ENCODE measurements around the gene HDAC8. TPM values are rescaled to one million over a fixed set of nuclear protein-coding genes. Genes with fewer than 3 reads are reported as not detected.

Gene HDAC8
- total RNA-seq (2014; rRNA removed; shearing (Covaris generic)): 29.9 and 32.5 TPM in 2 replicates
- total RNA-seq (2022): 35.7 and 40.0 TPM in 2 replicates
- Bru-seq, nascent RNA: percentile 72 among the genes with signal in this experiment
- BruChase-seq, experiment 1, labeled RNA remaining after a 6-hour chase: percentile 78 among the genes with signal in this experiment
- percentile 76 among the genes with signal in this experiment for BruChase-seq, experiment 2, labeled RNA remaining after a 2-hour chase
- long read RNA-seq, transcript HDAC8-207 (11 exons, 2,110 nt): major isoform, 20 of 34 reads
- long read RNA-seq, partial matches to known transcripts: 0 of 34 reads
- long read RNA-seq, other reads (novel, unspliced or antisense): 9 of 34 reads

DNA sequence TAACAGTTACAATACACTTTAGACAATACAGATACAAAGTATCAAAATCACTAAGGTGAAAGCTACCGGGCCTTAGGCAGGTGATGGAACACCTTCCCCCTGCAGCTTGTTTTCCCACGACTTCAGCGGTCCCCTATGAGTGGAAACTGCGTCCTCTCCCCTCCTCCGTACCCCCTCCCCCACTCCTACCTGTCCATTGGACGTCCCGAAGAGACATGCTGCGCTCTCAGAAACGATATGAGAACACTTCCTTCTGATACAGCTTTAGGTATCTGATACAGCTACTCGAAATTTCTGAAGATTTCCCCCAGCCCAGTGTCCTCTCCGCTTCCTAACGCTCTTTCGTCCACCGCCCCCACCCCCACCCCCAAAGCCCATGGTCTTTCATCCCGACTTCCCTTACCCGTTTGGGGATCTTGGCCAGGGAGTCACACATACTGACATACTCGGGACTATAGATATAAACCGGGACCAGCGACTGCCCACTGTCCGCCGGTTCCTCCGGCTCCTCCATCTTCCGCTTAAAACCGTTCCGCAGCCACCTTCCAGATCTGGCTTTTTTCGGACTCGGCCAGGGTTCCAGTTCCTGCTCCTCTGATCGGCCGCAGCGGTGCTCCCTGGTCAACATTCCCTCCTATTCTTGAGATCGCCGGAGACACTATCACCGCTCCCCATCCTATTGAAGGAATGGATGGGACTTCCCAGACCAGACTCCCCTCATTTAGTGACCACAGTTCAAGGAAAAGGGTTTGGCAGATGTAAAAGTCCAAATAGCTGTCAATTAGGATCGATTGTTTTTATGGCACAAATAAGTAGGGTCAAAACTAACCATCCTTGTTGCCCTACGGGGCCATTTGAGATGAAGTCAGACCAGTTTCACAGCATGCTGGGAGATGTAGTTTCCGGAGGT lies at the start of gene HDAC8:
Gene HDAC8 (minus strand): TSS at position 596 of the 910 bp plus-strand sequence. CDS start 82 bp downstream, at position 514.
- Histone ChIP-seq H3K79me2 (ENCODE audit: insufficient read depth, low read depth, low read length) (peaks cover 7% of the 10 kb centered on the region; the same call in 1 of the 2 replicates), H3K9me3 (ENCODE audit: low read length) (no peaks in the 10 kb centered on the region), H2AFZ (ENCODE audit: low read length) (peak within 1 kb of the TSS; percentile 93), H4K20me1 (ENCODE audit: insufficient read depth, low read length) (no peaks in the 10 kb centered on the region), H3K4me3 (ENCODE audit: low read depth, low read length, poor library complexity, severe bottlenecking) (peak within 1 kb of the TSS; percentile 84), H3K4me2 (ENCODE audit: low read length) (peak within 1 kb of the TSS; percentile 90), H3K9me2 (ENCODE audit: insufficient read depth, low read length) (no peaks in the 10 kb centered on the region), H3K4me1 (ENCODE audit: insufficient read depth, low read length, poor library complexity, severe bottlenecking) (peaks cover 5% of the 10 kb centered on the region), H3K36me3 (ENCODE audit: insufficient read depth, low read length) (peaks cover 24% of the 10 kb centered on the region), H3K27ac (ENCODE audit: low read depth, low read length, poor library complexity, severe bottlenecking) (peak within 1 kb of the TSS; percentile 39)
- POLR2A ChIA-PET: interaction anchor here (1.0 to 1.1 kb wide), 4 partner anchors 26 to 392 kb away, joined by 3 to 8 read pairs (median 6); partner anchors contain the start of genes PIN4 and RPS4X
- CTCF ChIA-PET (ENCODE audit: unreplicated experiment): no interaction called here
- peak; percentile 79 for DNase-seq (ENCODE audit: low spot score)
- BruUV-seq (replicated peaks): no TSS peak
- TF ChIP-seq EZH2phosphoT487 (IDR thresholded peaks at IDR 0.05; ENCODE audit: borderline replicate concordance, low read depth, low read length): no peak
- TF ChIP-seq, protein P1, sequence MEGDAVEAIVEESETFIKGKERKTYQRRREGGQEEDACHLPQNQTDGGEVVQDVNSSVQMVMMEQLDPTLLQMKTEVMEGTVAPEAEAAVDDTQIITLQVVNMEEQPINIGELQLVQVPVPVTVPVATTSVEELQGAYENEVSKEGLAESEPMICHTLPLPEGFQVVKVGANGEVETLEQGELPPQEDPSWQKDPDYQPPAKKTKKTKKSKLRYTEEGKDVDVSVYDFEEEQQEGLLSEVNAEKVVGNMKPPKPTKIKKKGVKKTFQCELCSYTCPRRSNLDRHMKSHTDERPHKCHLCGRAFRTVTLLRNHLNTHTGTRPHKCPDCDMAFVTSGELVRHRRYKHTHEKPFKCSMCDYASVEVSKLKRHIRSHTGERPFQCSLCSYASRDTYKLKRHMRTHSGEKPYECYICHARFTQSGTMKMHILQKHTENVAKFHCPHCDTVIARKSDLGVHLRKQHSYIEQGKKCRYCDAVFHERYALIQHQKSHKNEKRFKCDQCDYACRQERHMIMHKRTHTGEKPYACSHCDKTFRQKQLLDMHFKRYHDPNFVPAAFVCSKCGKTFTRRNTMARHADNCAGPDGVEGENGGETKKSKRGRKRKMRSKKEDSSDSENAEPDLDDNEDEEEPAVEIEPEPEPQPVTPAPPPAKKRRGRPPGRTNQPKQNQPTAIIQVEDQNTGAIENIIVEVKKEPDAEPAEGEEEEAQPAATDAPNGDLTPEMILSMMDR (conservative IDR thresholded peaks at IDR 0.05; ENCODE audit: low read length): no peak
- intact Hi-C loops (cut with micrococcal nuclease; ENCODE audit: unreplicated experiment): loop anchor here (10.0 kb wide), 1 partner anchor 1722 kb away; no protein-coding TSS in a partner anchor

DNA sequence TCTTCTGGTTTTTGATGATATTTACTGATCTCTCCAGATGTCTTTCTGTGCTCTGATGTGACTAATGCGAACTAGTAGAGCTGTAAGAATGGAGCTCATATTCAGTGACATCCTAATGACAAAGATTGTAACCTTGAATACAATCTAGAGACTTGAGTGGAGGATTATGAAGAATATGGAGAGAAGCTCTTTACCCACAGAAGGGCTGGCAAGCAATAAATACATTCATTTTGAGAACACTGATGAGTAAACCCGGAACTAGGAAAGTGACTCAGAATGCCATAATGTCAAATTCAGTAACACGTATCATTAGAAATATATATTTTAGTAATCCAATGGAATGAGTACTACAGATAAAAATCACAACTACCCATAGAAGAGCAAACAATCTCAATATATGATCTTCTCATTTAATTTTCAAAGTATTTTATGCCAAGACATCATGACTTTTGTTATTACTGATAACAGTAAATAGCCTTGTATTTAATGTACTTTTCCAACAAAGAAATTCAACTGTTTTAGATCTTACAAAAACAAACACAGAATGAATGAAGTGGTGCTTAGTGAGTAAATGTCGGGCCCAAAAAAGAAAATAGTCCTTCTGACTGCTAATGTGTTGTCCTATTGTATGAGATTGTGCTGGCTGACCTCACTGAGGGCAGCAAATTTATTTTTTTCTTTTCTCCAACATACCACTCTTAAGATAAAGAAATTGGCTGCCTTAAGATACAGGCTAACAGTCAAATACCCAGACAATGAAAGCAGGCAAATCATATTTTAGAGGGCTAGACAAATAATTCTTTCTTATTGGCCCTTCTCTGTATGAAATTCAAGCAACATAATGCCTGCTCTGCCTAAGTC lies 49.2 kb upstream of the HDAC8 start:
- H3K9me2 ChIP-seq (ENCODE audit: insufficient read depth, low read length): no peaks in the 10 kb centered on the region
- CTCF ChIA-PET (ENCODE audit: unreplicated experiment): no interaction called here
- H3K79me2 ChIP-seq (ENCODE audit: insufficient read depth, low read depth, low read length): no peaks in the 10 kb centered on the region
- H3K4me3 ChIP-seq (ENCODE audit: low read depth, low read length, poor library complexity, severe bottlenecking): no peak overlapping the region
- H3K4me2 ChIP-seq (ENCODE audit: low read length): no peak overlapping the region
- DNase-seq (ENCODE audit: low spot score): no peak
- no TSS peak for BruUV-seq (replicated peaks)
- H3K4me1 ChIP-seq (ENCODE audit: insufficient read depth, low read length, poor library complexity, severe bottlenecking): no peaks in the 10 kb centered on the region
- no peaks in the 10 kb centered on the region for H3K36me3 ChIP-seq (ENCODE audit: insufficient read depth, low read length)
- H2AFZ ChIP-seq (ENCODE audit: low read length): no peak overlapping the region
- TF ChIP-seq, protein P1 (conservative IDR thresholded peaks at IDR 0.05; ENCODE audit: low read length): no peak
- TF ChIP-seq EZH2phosphoT487 (IDR thresholded peaks at IDR 0.05; ENCODE audit: borderline replicate concordance, low read depth, low read length): no peak
- H3K27ac ChIP-seq (ENCODE audit: low read depth, low read length, poor library complexity, severe bottlenecking): no peak overlapping the region
- H4K20me1 ChIP-seq (ENCODE audit: insufficient read depth, low read length): no peaks in the 10 kb centered on the region
- POLR2A ChIA-PET: no interaction called here
- no peaks in the 10 kb centered on the region for H3K9me3 ChIP-seq (ENCODE audit: low read length)
- intact Hi-C loops (cut with micrococcal nuclease; ENCODE audit: unreplicated experiment): no loop called here

All from OCI-LY7 (cell line).